Measurements from ENCODE around the gene AP2B1. TPM values are rescaled to one million over a fixed set of nuclear protein-coding genes. Genes with fewer than 3 reads are reported as not detected.
A peak's percentile ranks its signal among the peaks of the same experiment; 100 is the strongest.

AP2B1 gene
- 164 and 172 TPM in 2 replicates for total RNA-seq

- peak within 1 kb of the TSS; percentile 98 for H3K27ac Mint-ChIP-seq
- peak within 1 kb of the TSS; percentile 98 for H3K4me3 Mint-ChIP-seq
- DNase-seq, result peak; percentile 99
- peaks cover 24% of the 10 kb centered on the region for H3K4me1 Mint-ChIP-seq
- intact Hi-C loops (cut with micrococcal nuclease), result loop anchor here (1.0 to 10.0 kb wide), 5 partner anchors 9 to 957 kb away; partner anchors contain the start of genes GGNBP2, PEX12 and SLFN12L
- H3K9me3 Mint-ChIP-seq, result no peaks in the 10 kb centered on the region
- H3K36me3 Mint-ChIP-seq (ENCODE audit: low read depth), result peaks cover 8% of the 10 kb centered on the region
- peaks cover 12% of the 10 kb centered on the region for H3K27me3 Mint-ChIP-seq
Observed at GRCh38 chr17:35587074-35587961, at the start of gene AP2B1. Gene AP2B1 (plus strand): TSS chr17:35587322. CDS start chr17:35594031, 6,709 bp downstream.

- DNase-seq, result peak; percentile 90
- peaks cover 40% of the 10 kb centered on the region for H3K4me1 Mint-ChIP-seq
- H3K36me3 Mint-ChIP-seq (ENCODE audit: low read depth), result peaks cover 22% of the 10 kb centered on the region
- intact Hi-C loops (cut with micrococcal nuclease), result loop anchor here (1.0 to 5.0 kb wide), 10 partner anchors 31 to 366 kb away; partner anchors contain the start of genes AP2B1, SLFN11, SLFN13 and TAF15
- H3K27ac Mint-ChIP-seq, result peak within 1 kb of the TSS; percentile 99
- H3K27me3 Mint-ChIP-seq, result no peaks in the 10 kb centered on the region
- H3K4me3 Mint-ChIP-seq, result peak within 1 kb of the TSS; percentile 84
- H3K9me3 Mint-ChIP-seq, result no peaks in the 10 kb centered on the region
Observed at GRCh38 chr17:35537601-35538141, 49.5 kb upstream of the AP2B1 start, which contains the start of gene SLFN12L. Gene SLFN12L (minus strand): TSS chr17:35537678. CDS start chr17:35522364, 15,314 bp downstream.

- peaks cover 14% of the 10 kb centered on the region for H3K36me3 Mint-ChIP-seq (ENCODE audit: low read depth)
- H3K27me3 Mint-ChIP-seq, result no peaks in the 10 kb centered on the region
- no peaks in the 10 kb centered on the region for H3K9me3 Mint-ChIP-seq
- intact Hi-C loops (cut with micrococcal nuclease), result loop anchor here (1.0 to 5.0 kb wide), 3 partner anchors 107 to 268 kb away; partner anchors contain the start of genes SLFN12 and TAF15
- peak overlapping the region; percentile 84 for H3K4me3 Mint-ChIP-seq
- peak overlapping the region; percentile 95 for H3K27ac Mint-ChIP-seq
- peaks cover 37% of the 10 kb centered on the region for H3K4me1 Mint-ChIP-seq
- DNase-seq, result peak; percentile 66
Observed at GRCh38 chr17:35539659-35540026, 47.5 kb upstream of the AP2B1 start.

GRCh38 chr17:35540589-35541404 is 46.3 kb upstream of the AP2B1 start:
- Mint-ChIP-seq H3K36me3 (ENCODE audit: low read depth) (peaks cover 13% of the 10 kb centered on the region), H3K27me3 (no peaks in the 10 kb centered on the region), H3K4me1 (peaks cover 41% of the 10 kb centered on the region), H3K9me3 (peaks cover 5% of the 10 kb centered on the region), H3K27ac (peak overlapping the region; percentile 95), H3K4me3 (peak overlapping the region; percentile 90)
- peak; percentile 81 for DNase-seq
- intact Hi-C loops (cut with micrococcal nuclease), result loop anchor here (2.0 kb wide), 1 partner anchor 108 kb away; the partner anchor contains the start of gene SLFN12

GRCh38 chr17:35541434-35541833 is 45.7 kb upstream of the AP2B1 start:
- no peak for DNase-seq
- no peaks in the 10 kb centered on the region for H3K27me3 Mint-ChIP-seq
- peaks cover 41% of the 10 kb centered on the region for H3K4me1 Mint-ChIP-seq
- H3K27ac Mint-ChIP-seq, result peak overlapping the region; percentile 95
- peaks cover 8% of the 10 kb centered on the region for H3K36me3 Mint-ChIP-seq (ENCODE audit: low read depth)
- intact Hi-C loops (cut with micrococcal nuclease), result loop anchor here (2.0 kb wide), 1 partner anchor 109 kb away; the partner anchor contains the start of gene SLFN12
- H3K9me3 Mint-ChIP-seq, result peaks cover 5% of the 10 kb centered on the region
- H3K4me3 Mint-ChIP-seq, result peak overlapping the region; percentile 90

GRCh38 chr17:35542990-35543389 is 44.1 kb upstream of the AP2B1 start:
- Mint-ChIP-seq H3K4me3 (no peak overlapping the region), H3K9me3 (peaks cover 5% of the 10 kb centered on the region), H3K36me3 (ENCODE audit: low read depth) (peaks cover 4% of the 10 kb centered on the region), H3K27me3 (no peaks in the 10 kb centered on the region), H3K27ac (no peak overlapping the region), H3K4me1 (peaks cover 43% of the 10 kb centered on the region)
- DNase-seq, result no peak
- intact Hi-C loops (cut with micrococcal nuclease), result no loop called here

GRCh38 chr17:35543856-35544255 is 43.3 kb upstream of the AP2B1 start:
- Mint-ChIP-seq H3K36me3 (ENCODE audit: low read depth) (peaks cover 4% of the 10 kb centered on the region), H3K4me1 (peaks cover 36% of the 10 kb centered on the region), H3K4me3 (no peak overlapping the region), H3K9me3 (peaks cover 5% of the 10 kb centered on the region), H3K27me3 (peaks cover 3% of the 10 kb centered on the region), H3K27ac (no peak overlapping the region)
- DNase-seq, result no peak
- intact Hi-C loops (cut with micrococcal nuclease), result no loop called here

GRCh38 chr17:35545150-35545549 is 42.0 kb upstream of the AP2B1 start:
- peaks cover 5% of the 10 kb centered on the region for H3K9me3 Mint-ChIP-seq
- peaks cover 27% of the 10 kb centered on the region for H3K4me1 Mint-ChIP-seq
- no peak overlapping the region for H3K4me3 Mint-ChIP-seq
- no peak overlapping the region for H3K27ac Mint-ChIP-seq
- H3K27me3 Mint-ChIP-seq, result peaks cover 3% of the 10 kb centered on the region
- intact Hi-C loops (cut with micrococcal nuclease), result no loop called here
- H3K36me3 Mint-ChIP-seq (ENCODE audit: low read depth), result peaks cover 4% of the 10 kb centered on the region
- no peak for DNase-seq

- Mint-ChIP-seq H3K27ac (no peak overlapping the region), H3K36me3 (ENCODE audit: low read depth) (peaks cover 4% of the 10 kb centered on the region), H3K27me3 (peaks cover 6% of the 10 kb centered on the region), H3K9me3 (peaks cover 5% of the 10 kb centered on the region), H3K4me1 (peaks cover 21% of the 10 kb centered on the region), H3K4me3 (no peak overlapping the region)
- intact Hi-C loops (cut with micrococcal nuclease), result no loop called here
- no peak for DNase-seq
Observed at GRCh38 chr17:35546487-35546886, 40.6 kb upstream of the AP2B1 start.

- Mint-ChIP-seq H3K27me3 (peaks cover 9% of the 10 kb centered on the region), H3K27ac (no peak overlapping the region), H3K4me3 (no peak overlapping the region), H3K36me3 (ENCODE audit: low read depth) (peaks cover 4% of the 10 kb centered on the region), H3K9me3 (peaks cover 5% of the 10 kb centered on the region), H3K4me1 (peaks cover 18% of the 10 kb centered on the region)
- DNase-seq, result no peak
- intact Hi-C loops (cut with micrococcal nuclease), result no loop called here
Observed at GRCh38 chr17:35548208-35548810, 38.8 kb upstream of the AP2B1 start.

- Mint-ChIP-seq H3K27ac (no peak overlapping the region), H3K9me3 (peaks cover 5% of the 10 kb centered on the region), H3K4me1 (peaks cover 15% of the 10 kb centered on the region), H3K36me3 (ENCODE audit: low read depth) (peaks cover 4% of the 10 kb centered on the region), H3K4me3 (no peak overlapping the region), H3K27me3 (peaks cover 13% of the 10 kb centered on the region)
- intact Hi-C loops (cut with micrococcal nuclease), result no loop called here
- DNase-seq, result no peak
Observed at GRCh38 chr17:35548978-35549377, 38.1 kb upstream of the AP2B1 start.

- intact Hi-C loops (cut with micrococcal nuclease), result no loop called here
- peaks cover 23% of the 10 kb centered on the region for H3K27me3 Mint-ChIP-seq
- H3K9me3 Mint-ChIP-seq, result no peaks in the 10 kb centered on the region
- no peak overlapping the region for H3K27ac Mint-ChIP-seq
- H3K4me1 Mint-ChIP-seq, result peaks cover 5% of the 10 kb centered on the region
- no peak overlapping the region for H3K4me3 Mint-ChIP-seq
- no peaks in the 10 kb centered on the region for H3K36me3 Mint-ChIP-seq (ENCODE audit: low read depth)
- DNase-seq, result no peak
Observed at GRCh38 chr17:35553310-35553709, 33.8 kb upstream of the AP2B1 start.

GRCh38 chr17:35554668-35555067 is 32.5 kb upstream of the AP2B1 start:
- H3K36me3 Mint-ChIP-seq (ENCODE audit: low read depth), result no peaks in the 10 kb centered on the region
- H3K27ac Mint-ChIP-seq, result no peak overlapping the region
- H3K27me3 Mint-ChIP-seq, result peaks cover 32% of the 10 kb centered on the region
- DNase-seq, result no peak
- H3K9me3 Mint-ChIP-seq, result no peaks in the 10 kb centered on the region
- H3K4me1 Mint-ChIP-seq, result peaks cover 2% of the 10 kb centered on the region
- intact Hi-C loops (cut with micrococcal nuclease), result no loop called here
- no peak overlapping the region for H3K4me3 Mint-ChIP-seq

All from activated CD4-positive, alpha-beta T cell treated with anti-CD3 and anti-CD28 coated beads, Interleukin-2, amount 10 ng/mL, durations not matched to agents 24 days and 14 days (primary cell).